Esophagus muscularis mucosa (tissue), 3 donors: ENCODE data around the gene NUCKS1.

Experiments
- CTCF ChIP-seq, 3 experiments: fragments of 200-600 bp in 2 of 3; fragments of 450-650 bp in 1 of 3; sonication (generic) in 2 of 3; IDR thresholded peaks; one replicate each; pipeline ENCODE4 v1.5.1; 2017 to 2019; ENCODE audit warnings: antibody characterized with exemption in 3 of 3, mild to moderate bottlenecking in 2 of 3, moderate library complexity in 1 of 3
- POLR2A ChIP-seq: fragments of 450-650 bp; IDR thresholded peaks from one replicate; pipeline ENCODE4 v1.6.1; 2017; ENCODE audit warnings: antibody characterized with exemption, moderate library complexity, mild to moderate bottlenecking, low read depth

- TF ChIP-seq CTCF (IDR thresholded peaks at IDR 0.05) = no peak
- TF ChIP-seq POLR2A = no peak
Measured at GRCh38 chr1:205676597-205676996, 73.4 kb downstream of the NUCKS1 start.
